HG03442 (cell line): Measurements from ENCODE around the gene MRGPRF.

Experiments used
- ATAC-seq: cut with Tn5 transposase; IDR thresholded peaks from one replicate; pipeline ENCODE4 v1.9.1; 2021; ENCODE audit warnings: mild to moderate bottlenecking, moderate library complexity; ENCODE audit not compliant: unreplicated experiment

Gene MRGPRF

DNA sequence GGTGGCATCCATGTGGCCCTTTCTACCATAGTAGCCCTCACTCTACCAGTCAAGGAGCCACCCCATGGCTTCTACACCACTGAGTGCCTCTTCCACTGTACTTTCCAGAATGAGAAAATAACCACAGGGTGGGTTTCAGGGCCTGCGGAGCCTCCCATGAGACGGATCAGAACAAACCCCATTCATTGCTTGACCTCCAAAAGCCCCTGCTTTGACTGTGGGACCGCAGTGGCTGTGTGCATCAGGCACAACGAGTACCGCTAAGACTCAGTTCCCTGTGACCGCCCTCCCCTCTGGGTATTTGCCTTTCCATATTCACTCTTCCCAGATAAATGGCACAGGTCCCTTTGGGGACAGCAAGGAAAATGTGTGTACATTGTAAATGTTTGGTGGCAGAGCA lies 11.5 kb upstream of the MRGPRF start:
- no peak for ATAC-seq

DNA sequence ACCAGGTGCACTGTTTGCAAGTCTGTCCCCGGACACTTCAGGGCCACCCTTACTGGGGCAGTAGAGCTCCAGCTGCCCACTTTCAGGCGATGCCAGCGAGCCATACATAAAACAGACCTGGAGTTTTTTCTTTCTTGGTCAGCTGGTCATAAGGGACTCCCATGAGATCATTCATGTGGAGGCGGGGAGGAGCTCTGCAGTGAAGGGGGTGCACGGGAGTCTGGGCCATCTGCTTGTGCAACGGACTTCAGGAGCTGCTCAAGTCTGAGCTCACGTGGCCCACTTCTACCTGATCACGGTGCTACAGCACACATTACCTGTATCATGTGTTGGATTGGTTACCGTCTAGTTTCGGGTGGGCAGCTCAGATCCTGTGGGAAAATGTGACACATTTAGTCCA lies 9.2 kb upstream of the MRGPRF start:
- no peak for ATAC-seq

DNA sequence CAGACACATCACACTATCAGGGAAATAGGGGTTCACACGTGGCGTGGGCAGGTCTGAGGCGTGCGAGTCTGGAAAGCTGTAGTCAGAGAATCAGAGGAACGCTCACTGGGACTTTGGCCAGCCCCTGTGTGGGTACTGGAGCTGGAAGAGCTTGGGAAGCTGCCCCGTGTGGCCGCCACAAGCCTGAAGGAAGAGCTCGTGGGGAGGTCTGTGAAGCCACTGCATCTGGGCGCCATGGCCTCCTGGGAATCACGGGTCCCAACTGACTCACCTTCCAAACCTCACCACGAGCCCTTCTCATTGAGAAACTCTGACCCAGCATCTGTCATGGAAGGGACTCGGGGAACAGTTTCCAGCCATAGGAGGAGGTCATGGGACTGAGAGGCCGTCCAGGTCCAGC lies 5.9 kb upstream of the MRGPRF start:
- no peak for ATAC-seq

DNA sequence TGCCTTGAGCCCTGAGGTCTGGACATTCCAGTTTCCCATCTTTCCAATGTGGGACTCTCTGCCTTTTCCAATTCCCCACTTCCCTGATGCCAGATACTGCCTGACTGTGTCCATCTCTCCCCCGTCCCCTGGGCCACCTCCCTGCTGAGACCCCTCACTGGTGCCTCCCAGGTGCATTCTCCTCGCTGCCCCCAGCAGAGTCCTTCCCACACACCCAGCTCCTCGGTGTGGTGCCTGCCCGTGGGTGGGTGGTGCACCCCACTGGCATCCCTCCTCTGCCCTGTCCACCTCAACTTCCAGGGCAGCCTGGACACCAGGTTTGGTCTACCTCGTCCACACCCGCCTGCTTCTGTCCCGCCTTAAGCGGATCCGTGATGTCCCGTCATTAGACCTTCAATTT lies 4.9 kb upstream of the MRGPRF start:
- no peak for ATAC-seq

DNA sequence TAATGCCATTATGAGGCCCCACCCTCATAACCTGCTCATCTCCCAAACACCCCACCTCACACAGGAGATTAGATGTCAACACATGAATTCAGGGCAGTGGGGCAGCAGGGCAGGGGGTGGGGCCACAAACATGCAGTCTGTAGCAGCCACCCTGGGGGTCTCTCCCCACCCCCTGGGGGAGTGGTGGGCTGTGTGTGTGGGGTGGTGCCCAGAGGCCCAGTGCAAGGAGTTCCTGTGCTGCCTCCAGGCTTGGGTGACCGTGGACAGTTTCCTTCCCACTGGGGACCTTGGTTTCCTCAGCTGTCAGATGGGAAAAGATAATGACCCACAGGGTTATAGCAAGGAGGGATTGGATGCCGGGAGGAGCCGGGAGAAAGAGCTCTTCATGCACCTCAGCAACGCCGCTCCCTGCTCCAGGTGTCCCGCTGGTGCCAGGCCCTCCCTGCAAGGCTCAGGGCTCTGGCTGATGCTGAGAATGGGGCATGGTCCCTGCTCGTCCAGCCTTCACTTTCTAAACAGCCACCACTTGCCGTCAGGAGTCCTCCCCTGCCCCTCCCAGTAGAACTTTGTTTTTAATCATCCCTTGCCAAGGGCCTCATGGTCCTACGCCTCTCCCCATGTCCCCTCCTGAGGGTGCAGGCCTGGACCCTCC lies 2.0 kb upstream of the MRGPRF start:
- ATAC-seq = no peak

DNA sequence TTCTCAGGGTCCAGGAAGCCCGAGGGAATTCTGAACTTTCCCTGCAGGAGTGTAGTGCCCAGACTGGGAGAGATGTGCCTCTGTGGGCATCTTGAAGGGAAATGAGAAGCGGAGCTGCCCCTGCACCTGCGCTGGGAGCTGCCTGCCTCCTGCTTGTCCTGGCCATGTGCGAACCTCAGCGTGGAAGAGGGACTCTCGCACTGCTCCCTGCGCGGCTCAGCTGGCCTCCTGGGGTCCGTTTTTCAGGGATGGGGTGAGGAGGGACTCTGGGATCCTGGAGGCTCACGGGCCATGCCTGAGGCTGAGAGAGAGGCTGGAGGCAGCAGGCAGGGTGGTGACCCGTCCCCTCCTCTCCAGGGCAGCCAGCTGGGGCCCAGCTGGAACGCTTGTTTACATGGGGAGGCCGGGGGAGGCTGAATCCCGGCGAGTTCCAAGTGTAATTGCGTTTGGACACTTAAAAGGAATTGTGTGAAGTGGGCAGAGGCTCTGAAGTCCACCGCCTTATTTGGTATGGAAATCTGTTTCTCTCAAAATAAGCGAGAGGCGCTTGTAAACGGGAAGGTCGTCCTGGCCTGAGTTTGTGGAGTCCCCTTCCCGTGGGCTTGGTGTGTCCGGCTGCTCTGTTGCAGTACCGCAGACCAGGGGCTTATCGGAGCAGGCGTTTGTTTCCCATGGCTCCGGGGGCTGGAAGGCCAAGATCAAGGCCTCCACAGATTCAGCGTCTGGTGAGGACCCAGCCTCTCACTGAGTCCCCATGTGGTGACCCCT lies 1.2 kb upstream of the MRGPRF start:
- ATAC-seq = no peak

DNA sequence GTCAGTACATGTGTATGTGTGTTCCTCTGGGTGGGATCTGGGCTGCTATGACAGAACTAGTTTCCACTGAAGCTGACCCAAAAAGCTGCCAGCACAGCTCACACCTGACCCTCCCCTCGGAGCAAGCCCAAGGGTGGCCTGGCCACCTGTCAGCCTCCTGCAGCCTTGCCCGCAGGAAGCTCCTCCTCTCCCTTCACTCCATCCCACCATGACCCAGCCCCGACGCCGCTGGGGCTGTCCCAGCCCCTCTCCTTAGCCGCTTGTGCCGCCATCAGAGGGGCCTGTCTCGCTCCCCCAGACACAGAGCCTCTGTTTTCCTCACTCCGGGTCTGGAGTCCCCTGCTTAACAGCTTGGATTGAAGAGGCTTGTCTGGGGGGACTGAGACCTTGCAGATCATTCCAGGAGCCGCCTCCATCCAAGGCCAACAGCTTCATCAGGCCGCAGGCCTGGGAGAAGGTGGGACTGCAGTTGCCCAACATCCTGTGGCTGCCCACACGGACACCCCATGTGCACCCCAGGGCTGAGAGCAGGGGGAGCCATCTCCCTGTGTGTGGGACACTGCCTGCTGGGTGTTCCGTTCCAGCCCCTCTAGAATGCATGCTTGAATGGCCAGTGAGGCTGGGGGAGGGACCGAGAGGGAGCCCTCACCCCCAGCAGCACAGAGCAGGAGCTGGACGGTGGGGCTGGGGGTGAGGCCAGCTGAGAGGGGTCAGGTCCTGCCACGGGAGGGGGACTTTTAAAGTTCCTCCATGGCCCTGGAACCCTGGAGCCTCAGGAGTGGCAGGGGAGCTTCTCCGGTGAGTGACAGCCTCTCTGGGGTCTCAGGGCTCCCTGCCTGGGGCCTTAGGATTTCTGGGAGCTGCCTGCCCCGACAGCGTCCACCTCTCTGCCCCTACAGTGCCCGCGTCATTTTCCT lies 696 bp downstream of the MRGPRF start:
- no peak for ATAC-seq

DNA sequence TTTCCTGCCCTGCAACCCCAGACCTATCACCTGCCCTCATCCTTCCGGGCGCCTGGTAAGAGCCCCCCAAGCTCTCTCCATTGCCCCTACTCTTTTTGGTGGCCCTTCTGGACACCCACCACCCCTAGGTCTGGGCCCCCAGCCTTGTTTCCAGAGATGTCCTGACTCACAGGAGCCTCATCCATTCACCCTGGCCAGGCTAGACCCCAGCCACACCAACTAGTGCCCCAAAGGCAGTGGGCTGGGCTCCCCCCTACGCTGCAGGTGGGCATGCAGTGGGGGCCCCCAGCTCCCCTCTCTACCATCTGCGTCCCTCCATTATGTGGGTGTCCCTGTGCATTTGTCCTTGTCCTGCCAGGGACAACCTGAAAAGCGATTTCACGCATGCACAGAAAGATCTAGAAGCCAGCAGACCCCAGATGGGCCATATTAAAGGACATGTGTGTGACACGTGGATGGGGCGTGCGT lies 1.4 kb downstream of the MRGPRF start:
- ATAC-seq = no peak

DNA sequence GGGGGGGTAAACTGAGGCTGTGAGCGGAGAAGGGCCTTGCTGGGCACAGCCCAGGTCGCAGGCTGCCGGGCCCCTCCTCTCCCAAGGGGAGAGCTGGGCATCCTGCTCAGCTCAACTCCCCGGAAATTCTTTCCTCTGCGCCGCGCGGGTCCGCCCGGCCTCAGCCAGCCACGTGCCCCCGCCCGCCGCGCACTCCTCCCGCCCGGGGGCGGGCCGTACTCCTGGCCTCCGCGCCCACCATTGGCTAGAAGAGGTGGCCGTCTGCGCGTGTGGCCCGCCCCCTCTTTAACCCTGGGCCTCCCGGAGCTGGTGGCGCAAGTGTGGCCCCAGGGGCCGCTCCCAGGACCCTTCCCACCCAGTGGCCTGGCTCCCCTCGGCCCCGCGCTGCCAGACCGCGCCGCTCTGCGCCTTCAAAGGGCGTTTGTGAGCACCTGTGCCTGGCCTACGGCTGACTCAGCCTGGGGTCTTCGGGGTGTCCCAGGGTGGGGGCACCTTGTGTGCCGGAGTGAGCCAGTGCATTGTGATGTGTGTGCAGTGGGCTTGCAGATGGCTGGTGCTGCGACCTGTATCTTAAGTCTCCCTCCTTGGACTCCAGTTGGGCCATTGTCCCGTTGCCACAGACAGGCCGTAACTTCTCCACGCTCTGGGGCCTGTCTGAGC lies 2.0 kb downstream of the MRGPRF start:
- ATAC-seq = no peak

DNA sequence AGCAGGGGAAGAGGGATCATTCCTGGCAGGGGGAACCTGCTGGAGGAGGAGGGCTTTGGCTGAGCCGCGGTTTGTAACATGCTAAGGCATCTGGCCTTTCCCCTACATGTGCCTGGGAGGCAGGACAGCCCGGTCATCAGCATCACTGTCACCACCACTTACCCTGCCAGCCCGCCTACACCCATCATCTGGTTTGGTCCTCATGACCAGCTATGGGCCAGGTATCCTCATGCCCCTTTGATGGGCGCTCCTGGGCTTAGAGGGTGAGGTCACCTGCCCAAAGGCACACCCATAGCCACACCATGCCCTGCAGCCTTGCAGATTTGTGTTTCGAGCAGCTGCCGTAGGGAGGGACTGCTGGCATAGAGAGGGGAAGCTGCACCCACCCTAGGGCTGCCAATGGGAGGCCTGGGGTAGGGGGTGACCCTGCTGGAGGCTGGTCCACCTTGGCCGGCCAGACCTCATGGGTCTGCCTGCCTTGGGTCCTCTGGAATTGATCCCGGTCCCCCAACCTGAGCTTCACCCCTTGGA lies 2.6 kb downstream of the MRGPRF start:
- no peak for ATAC-seq

DNA sequence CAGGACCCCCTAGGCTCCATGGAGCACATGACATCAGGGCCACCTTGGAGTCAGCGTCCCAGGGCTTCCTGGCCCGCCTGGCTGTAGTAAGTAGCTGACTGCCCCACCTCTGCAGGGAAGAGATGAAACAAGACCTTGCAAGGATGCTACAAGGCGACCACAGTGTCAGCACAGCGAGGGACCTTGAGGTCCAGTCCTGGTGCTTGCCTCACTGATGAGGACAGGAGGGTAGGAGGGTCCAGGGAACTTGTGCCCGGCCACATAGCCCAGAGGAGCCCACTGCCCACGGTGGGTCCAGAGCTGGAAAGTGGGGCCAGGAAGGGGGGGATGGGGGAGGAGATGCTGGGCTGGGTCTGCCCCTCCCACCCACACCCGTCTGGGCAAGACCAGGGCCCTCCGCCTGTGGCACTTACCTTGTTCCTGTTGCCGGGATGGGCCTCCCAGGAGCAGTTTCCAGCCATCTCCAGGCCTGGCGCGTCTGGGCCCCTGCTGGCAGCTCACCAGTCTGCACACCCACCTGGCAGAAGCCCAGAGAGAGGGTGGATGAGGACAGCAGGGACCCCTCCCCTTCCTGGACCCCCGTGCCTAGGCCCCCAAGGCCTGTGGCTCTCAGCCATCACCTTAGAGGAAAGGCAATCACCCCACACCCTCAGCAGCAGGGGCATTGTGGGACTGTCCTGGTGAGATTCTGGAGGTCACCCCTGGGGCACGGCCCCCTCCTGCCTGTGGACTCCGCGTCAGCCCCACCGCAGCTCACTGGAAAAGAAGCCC lies 3.4 kb downstream of the MRGPRF start:
- ATAC-seq = no peak

DNA sequence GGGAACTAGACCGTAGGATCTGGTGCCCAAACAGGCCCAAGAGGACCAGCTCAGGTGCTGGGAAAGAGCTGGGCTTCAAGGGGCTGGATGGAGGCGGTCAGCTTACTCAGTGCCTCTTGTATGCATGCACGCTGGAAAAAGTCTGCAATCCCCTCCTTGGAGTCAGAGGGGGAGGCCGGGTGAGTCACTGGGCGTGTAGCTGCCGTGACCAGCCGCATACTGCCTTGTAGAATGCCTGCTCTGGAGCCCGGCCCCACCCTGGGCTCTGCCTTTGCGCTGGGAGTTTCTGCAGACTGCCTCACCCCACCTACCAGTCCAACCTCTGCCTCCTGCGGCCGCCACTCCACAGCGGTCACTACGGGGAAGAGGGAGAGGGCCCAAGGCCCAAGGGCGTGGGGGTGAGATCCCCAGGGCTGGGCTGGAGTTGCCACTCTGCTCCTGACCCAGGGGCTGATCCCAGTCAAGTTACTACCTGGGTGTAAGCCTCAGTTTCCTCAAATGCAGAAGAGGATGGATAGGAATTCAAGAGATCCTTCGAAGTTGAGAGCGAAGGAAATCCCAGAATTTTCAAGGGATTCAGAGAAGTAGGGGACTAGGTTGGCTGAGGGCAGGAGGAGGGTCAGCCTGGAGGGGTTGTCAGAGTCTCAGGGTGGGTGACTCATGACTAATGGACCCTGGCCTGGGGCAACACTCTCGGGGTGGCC lies 4.2 kb downstream of the MRGPRF start:
- ATAC-seq = no peak

DNA sequence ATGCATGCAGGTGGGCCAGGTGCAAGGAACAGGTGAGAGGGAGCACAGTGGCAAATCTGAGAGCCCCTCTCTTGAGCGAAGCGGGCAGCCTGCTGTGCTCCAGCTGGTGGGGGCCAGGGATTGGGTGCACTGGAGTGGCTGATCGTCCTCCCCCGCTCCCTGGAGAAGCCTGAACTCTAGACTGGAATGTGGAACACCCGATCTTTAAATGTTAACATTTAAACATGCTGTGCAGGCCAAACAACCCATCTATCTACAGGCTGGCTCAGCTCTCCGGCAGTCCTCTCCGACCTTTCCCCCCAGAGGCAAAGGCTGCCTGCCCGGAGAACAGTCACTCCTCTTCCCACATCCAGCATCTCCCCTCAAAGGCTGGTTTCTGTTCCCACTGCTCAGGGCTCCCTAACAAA lies 5.1 kb downstream of the MRGPRF start:
- ATAC-seq = no peak

DNA sequence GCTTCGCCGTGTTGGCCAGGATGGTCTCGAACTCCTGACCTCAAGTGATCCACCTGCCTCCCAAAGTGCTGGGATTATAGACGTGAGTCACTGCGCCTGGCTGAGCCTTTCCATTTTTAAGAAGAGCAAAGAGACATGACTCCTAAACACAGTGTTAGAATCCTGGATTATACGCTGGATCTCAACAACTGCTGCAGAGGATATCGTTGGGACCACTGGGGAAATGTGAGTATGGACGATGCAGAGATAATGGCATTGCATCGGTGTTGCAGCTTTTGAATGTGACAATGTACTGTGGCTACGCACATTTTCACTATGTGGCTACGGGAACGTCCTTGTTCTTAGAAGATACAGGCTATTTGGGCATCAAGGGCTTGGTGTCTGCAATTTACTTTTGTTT lies 6.2 kb downstream of the MRGPRF start:
- no peak for ATAC-seq

DNA sequence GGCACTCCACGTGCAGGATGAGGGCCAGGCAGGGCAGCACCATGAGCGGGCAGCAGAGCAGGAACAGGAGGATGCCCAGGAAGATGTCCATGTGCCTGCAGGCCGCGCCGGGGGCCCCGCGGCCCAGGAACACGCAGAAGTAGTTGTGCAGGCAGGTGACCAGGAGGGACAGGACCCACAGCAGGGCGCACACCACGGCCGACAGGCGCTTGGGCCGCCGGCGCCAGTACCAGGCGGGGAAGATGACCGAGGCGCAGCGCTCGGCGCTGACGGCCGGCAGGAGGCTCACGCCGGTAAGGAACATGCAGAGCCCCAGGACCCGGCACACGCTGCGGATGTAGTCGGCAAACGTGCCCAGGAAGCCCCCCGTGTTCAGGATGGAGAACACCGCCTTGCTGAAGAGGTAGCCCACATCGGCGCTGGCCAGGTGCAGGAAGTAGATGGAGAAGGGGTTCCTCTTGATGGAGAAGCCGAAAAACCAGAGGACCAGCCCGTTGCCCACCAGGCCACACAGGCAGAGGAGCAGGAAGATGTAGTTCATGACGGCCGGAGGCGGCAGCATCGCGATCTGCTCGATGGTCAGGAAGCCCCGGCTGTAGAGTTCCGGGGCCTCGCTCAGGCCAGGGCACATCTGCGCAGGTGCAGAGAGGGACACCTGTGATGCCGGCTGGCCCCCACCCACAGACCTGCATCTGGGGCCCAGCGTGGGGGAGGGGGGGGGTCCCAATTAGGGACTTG lies 7.2 kb downstream of the MRGPRF start:
- no peak for ATAC-seq

DNA sequence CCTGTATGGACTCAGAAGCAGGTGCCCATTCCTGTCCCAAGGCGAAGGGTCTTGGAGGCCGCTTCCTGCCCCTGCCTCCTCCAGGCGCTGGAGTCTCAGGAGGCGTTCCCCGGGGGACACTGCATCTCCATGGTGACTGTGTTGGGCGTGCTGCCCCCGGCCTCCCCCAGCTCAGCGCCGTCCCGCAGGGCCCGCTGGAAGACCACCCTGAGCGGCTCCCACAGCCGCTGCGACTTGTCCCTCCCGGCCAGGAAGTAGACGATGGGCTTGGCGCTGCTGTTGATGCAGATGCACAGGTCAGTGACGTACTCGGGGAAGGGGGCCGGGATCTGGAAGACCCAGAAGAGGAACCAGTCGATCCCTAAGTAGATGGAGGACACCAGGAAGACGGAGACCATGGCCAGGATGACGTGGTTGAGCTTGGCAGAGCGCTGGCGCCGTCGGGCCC lies 7.8 kb downstream of the MRGPRF start:
- ATAC-seq = no peak

DNA sequence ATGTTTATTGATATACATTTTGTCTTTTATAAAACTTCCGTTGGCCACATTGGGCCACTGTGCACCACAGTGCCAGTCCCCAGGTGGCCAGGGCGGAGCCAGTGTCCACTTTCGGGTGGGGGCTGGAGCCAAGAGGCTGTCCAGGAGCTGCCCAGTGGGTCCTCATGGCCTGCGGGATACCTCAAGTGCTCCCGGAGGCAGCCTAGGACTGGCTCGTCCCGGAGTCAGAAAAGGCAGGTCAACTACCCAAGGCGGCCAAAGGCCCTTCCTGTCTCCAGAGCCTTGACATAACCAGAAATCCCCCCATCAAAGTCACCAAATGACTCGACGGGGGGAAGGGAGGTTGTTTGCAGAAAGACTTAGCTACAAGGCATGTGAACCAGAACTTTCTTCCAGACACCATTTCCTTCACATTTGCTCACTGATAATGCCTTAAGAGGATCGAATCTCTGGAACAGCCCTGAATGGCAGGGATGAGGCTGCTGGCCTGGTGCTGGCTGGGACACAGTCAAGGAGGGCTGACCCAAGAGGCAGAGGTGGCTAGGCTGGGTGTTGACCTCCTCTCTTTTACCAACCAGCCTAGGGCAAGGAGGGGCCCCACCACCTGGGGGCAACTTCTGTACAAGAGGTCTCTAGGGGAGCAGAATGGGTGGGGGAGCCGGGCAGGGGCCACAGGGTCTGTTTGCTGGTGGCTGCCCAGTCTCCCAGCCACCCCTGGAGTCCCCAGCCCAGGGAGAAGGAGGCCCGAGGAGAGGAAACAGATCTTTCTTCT lies 8.4 kb downstream of the MRGPRF start:
- no peak for ATAC-seq

DNA sequence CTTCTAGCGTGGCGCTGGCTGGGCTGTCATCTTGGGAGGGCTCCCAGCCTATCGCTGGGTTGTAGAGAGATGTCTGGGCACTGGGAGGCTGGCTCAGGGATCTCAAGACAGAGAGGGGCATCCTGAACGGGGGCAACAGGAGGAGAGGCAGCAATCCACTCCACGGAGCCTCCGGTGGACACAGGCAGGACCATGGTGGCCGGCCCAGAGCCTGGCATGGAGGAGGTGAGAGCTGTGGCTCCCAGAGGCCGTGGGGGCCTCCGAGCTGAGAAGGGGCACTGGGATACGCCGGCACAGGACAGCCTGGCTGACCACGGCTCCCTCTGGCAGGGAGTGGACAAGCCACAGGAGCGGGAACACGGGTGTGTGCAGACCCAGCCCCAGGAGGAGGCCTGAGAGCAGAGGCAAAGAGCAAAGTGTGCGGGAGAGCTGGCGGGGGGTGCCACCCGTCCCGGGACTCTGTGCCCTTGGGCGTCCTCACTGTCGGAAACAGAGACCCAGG lies 9.1 kb downstream of the MRGPRF start:
- no peak for ATAC-seq
